A549 (cell line): ENCODE measurements around the gene RALA. TPM values are rescaled to one million over a fixed set of nuclear protein-coding genes. Genes with fewer than 3 reads are reported as not detected.

Experiments used
- ATAC-seq, 2 experiments: fragments of 200-7000 bp in 1 of 2; fragments of >200 bp in 1 of 2; cut with Nextera tagmentation in 1 of 2; cut with Tn5 transposase in 1 of 2; 3 replicates each; pipeline versions ENCODE4 v1.8.0 to v1.9.1; 2018 to 2020; ENCODE audit warnings: mild to moderate bottlenecking in 1 of 2, moderate library complexity in 1 of 2
- CTCF ChIA-PET: fragments of 300-600 bp; sonication (Branson Sonifier 250); formaldehyde crosslinking; extraction: SDS; loops from one replicate; lab custom pipeline; 2021; ENCODE audit warnings: antibody characterized with exemption, inconsistent platforms; lab: Yijun Ruan, JAX
- POLR2A ChIA-PET: fragments of 350-600 bp; formaldehyde crosslinking; extraction: SDS; loops from one replicate; lab custom pipeline; 2021; ENCODE audit warnings: antibody characterized with exemption, inconsistent platforms; lab: Yijun Ruan, JAX
- DNase-seq, 2 experiments: peaks; one replicate each; pipeline versions ENCODE4 v3.0.0 to v3.0.0-alpha.2; 2011 to 2016; ENCODE audit warnings: low read depth in 1 of 2, low spot score in 1 of 2
- FAIRE-seq: peaks from 2 replicates; lab custom pipeline; 2011; peaks lifted over from hg19 to GRCh38; lab: Jason Lieb, UNC
- H3K27ac ChIP-seq, 2 experiments: fragments of >200 bp; sonication (Bioruptor Twin); formaldehyde crosslinking; 3 replicates each; pipeline ENCODE4 v1.5.1; 2016 to 2017
- H3K4me1 ChIP-seq: fragments of >200 bp; sonication (Bioruptor Twin); formaldehyde crosslinking; 3 replicates; pipeline ENCODE4 v1.6.1; 2016
- H3K4me2 ChIP-seq: fragments of >200 bp; sonication (Bioruptor Twin); formaldehyde crosslinking; 3 replicates; pipeline ENCODE4 v1.6.1; 2016
- H3K4me3 ChIP-seq: fragments of >200 bp; sonication (Bioruptor Twin); formaldehyde crosslinking; 3 replicates; pipeline ENCODE4 v1.5.1; 2016
- H3K9me3 ChIP-seq: fragments of >200 bp; sonication (Bioruptor Twin); formaldehyde crosslinking; 3 replicates; pipeline ENCODE4 v1.6.1; 2016
- ATOH8 ChIP-seq: fragments of 250-450 bp; sonication (Bioruptor Pico); IDR thresholded peaks from 2 replicates; pipeline ENCODE4 v1.5.0; 2020; ENCODE audit warnings: low read depth, mild to moderate bottlenecking, moderate library complexity
- BHLHE40 ChIP-seq: IDR thresholded peaks from 2 replicates; pipeline ENCODE4 v1.6.1; 2012; ENCODE audit warnings: low read depth, low read length, inconsistent platforms
- CHD2 ChIP-seq: fragments of 150-350 bp; IDR thresholded peaks from 2 replicates; pipeline ENCODE4 v1.6.1; 2014; ENCODE audit warnings: low read length; ENCODE audit not compliant: partially characterized antibody
- CHD4 ChIP-seq: fragments of 200-600 bp; sonication (generic); IDR thresholded peaks from 2 replicates; pipeline ENCODE4 v1.6.1; 2016; ENCODE audit warnings: antibody characterized with exemption, mild to moderate bottlenecking, borderline replicate concordance
- E2F6 ChIP-seq: IDR thresholded peaks from 2 replicates; pipeline ENCODE4 v1.6.1; 2012; ENCODE audit warnings: low read depth, borderline replicate concordance
- ELK1 ChIP-seq: fragments of 150-350 bp; IDR thresholded peaks from 2 replicates; pipeline ENCODE4 v1.6.1; 2014; ENCODE audit warnings: low read depth, mild to moderate bottlenecking, low read length
- FOSB ChIP-seq: fragments of 250-450 bp; sonication (Bioruptor Pico); IDR thresholded peaks from 2 replicates; pipeline ENCODE4 v1.5.0; 2020; ENCODE audit warnings: mild to moderate bottlenecking, moderate library complexity
- FOXS1 ChIP-seq: fragments of 250-450 bp; sonication (Bioruptor Pico); IDR thresholded peaks from 2 replicates; pipeline ENCODE4 v1.5.0; 2020; ENCODE audit warnings: mild to moderate bottlenecking, moderate library complexity
- HES2 ChIP-seq: fragments of >200 bp; sonication (Bioruptor Twin); formaldehyde crosslinking; IDR thresholded peaks from 2 replicates; pipeline ENCODE4 v1.6.1; 2016
- HEYL ChIP-seq: fragments of 250-450 bp; sonication (Bioruptor Pico); IDR thresholded peaks from 2 replicates; pipeline ENCODE4 v1.8.0; 2021; ENCODE audit warnings: mild to moderate bottlenecking, moderate library complexity
- HMGXB4 ChIP-seq: fragments of 250-450 bp; sonication (Bioruptor Pico); IDR thresholded peaks from 2 replicates; pipeline ENCODE4 v1.5.0; 2021; ENCODE audit warnings: mild to moderate bottlenecking, moderate library complexity, borderline replicate concordance
- HOXA7 ChIP-seq: fragments of 250-450 bp; sonication (Bioruptor Pico); IDR thresholded peaks from 2 replicates; pipeline ENCODE4 v1.5.0; 2020; ENCODE audit warnings: mild to moderate bottlenecking, moderate library complexity
- HOXB13 ChIP-seq: fragments of 250-450 bp; sonication (Bioruptor Pico); IDR thresholded peaks from 2 replicates; pipeline ENCODE4 v1.5.0; 2020; ENCODE audit warnings: low read depth, mild to moderate bottlenecking, moderate library complexity
- JUN ChIP-seq, 2 experiments: fragments of >200 bp; sonication (Bioruptor Twin); formaldehyde crosslinking; IDR thresholded peaks; 2 replicates in 1 of 2; 3 replicates in 1 of 2; pipeline ENCODE4 v1.6.1; 2016 to 2017
- MAFK ChIP-seq: fragments of 450-650 bp; IDR thresholded peaks from 2 replicates; pipeline ENCODE4 v1.6.1; 2014; ENCODE audit not compliant: partially characterized antibody
- MAX ChIP-seq: IDR thresholded peaks from 2 replicates; pipeline ENCODE4 v1.6.1; 2012
- MAZ ChIP-seq: fragments of 150-350 bp; IDR thresholded peaks from 2 replicates; pipeline ENCODE4 v1.6.1; 2014; ENCODE audit warnings: antibody characterized with exemption, low read depth, low read length, borderline replicate concordance
- NPAS2 ChIP-seq: fragments of 250-450 bp; sonication (Bioruptor Pico); IDR thresholded peaks from 2 replicates; pipeline ENCODE4 v1.8.0; 2022; ENCODE audit warnings: mild to moderate bottlenecking, moderate library complexity, borderline replicate concordance
- PBX3 ChIP-seq: IDR thresholded peaks from 2 replicates; pipeline ENCODE4 v1.6.1; 2012
- RAD21 ChIP-seq, 2 experiments: fragments of >200 bp in 1 of 2; sonication (Bioruptor Twin) in 1 of 2; formaldehyde crosslinking in 1 of 2; IDR thresholded peaks in 1 of 2; conservative IDR thresholded peaks in 1 of 2; 2 replicates in 1 of 2; 3 replicates in 1 of 2; pipeline ENCODE4 v1.6.1; 2012 to 2018; ENCODE audit warnings: inconsistent platforms in 1 of 2
- SMC3 ChIP-seq: fragments of >200 bp; sonication (Bioruptor Twin); formaldehyde crosslinking; IDR thresholded peaks from 3 replicates; pipeline ENCODE4 v1.6.1; 2018; ENCODE audit warnings: inconsistent platforms
- ZSCAN20 ChIP-seq: fragments of 250-450 bp; sonication (Bioruptor Pico); IDR thresholded peaks from 2 replicates; pipeline ENCODE4 v1.8.0; 2022; ENCODE audit warnings: mild to moderate bottlenecking, moderate library complexity
- WGBS: methylation state at CpG from one replicate; pipeline ENCODE4 v1.1.6; 2017; ENCODE audit errors: missing lambda C conversion rate; 5-methylcytosine and 5-hydroxymethylcytosine counted together
- polyA plus RNA-seq, 4 experiments: library from polyadenylated mRNA; depleted of rRNA in 3 of 4; stranded (reverse); fragments of >200 nt; fragmentation: RNase III in 1 of 4; extraction: RNeasy Plus Mini Kit Qiagen cat#74134 plus additional on column Dnase treatment in 1 of 4; gene quantifications; 2 replicates in 3 of 4; 3 replicates in 1 of 4; pipeline ENCODE4 v1.2.3, GENCODE V29; 2011 to 2017

The RALA gene
- polyA plus RNA-seq, 2 of the 4 experiments (the other 2 are of a cell fraction), result 30.1 to 43.7 TPM

GRCh38 chr7:39616138-39616537, 7.2 kb upstream of the RALA start:
- 0% methylated on average over 1 of the region's 1 CpG for WGBS
- ATAC-seq, result no peak

GRCh38 chr7:39617005-39617404, 6.4 kb upstream of the RALA start:
- DNase-seq, result no peak
- Histone ChIP-seq H3K9me3 (no peaks in the 10 kb centered on the region), H3K4me3 (no peak overlapping the region), H3K4me1 (peaks cover 11% of the 10 kb centered on the region), H3K27ac (no peak overlapping the region), H3K4me2 (no peak overlapping the region)
- TF ChIP-seq HMGXB4 (CRISPR knock-in tag), result no peak
- no peak for TF ChIP-seq CHD4
- TF ChIP-seq FOSB (CRISPR knock-in tag), result no peak
- TF ChIP-seq BHLHE40, result no peak
- no peak for TF ChIP-seq E2F6
- no peak for TF ChIP-seq FOXS1 (CRISPR knock-in tag)
- TF ChIP-seq SMC3, result no peak
- no peak for TF ChIP-seq PBX3
- no peak for TF ChIP-seq RAD21 (conservative IDR thresholded peaks at IDR 0.05 in 1 of 2, IDR thresholded peaks at IDR 0.05 in 1 of 2)
- POLR2A ChIA-PET, result no interaction called here
- no peak for ATAC-seq
- CTCF ChIA-PET, result interaction anchor here (2.5 kb wide), 1 partner anchor 37 kb away, joined by 6 read pairs; no protein-coding TSS in a partner anchor
- FAIRE-seq, result no peak

More at GRCh38 chr7:39616138-39616537, 7.2 kb upstream of the RALA start:
- Histone ChIP-seq H3K27ac (no peak overlapping the region), H3K4me1 (peaks cover 6% of the 10 kb centered on the region; the same call in 2 of the 3 replicates), H3K9me3 (no peaks in the 10 kb centered on the region), H3K4me2 (no peak overlapping the region), H3K4me3 (no peak overlapping the region)
- no peak for FAIRE-seq
- ChIA-PET CTCF (interaction anchor here (2.5 kb wide), 1 partner anchor 36 kb away, joined by 6 read pairs; no protein-coding TSS in a partner anchor), POLR2A (no interaction called here)
- no peak for DNase-seq
- no peak for TF ChIP-seq NPAS2
- TF ChIP-seq ATOH8 (CRISPR knock-in tag), result no peak
- no peak for TF ChIP-seq ELK1
- no peak for TF ChIP-seq ZSCAN20 (CRISPR knock-in tag)
- TF ChIP-seq CHD4, result no peak
- no peak for TF ChIP-seq JUN (IDR thresholded peaks at IDR 0.05)
- TF ChIP-seq HOXB13 (CRISPR knock-in tag), result no peak
- no peak for TF ChIP-seq HEYL (CRISPR knock-in tag)
- TF ChIP-seq MAFK, result no peak
- TF ChIP-seq MAZ, result no peak
- TF ChIP-seq CHD2, result no peak
- no peak for TF ChIP-seq MAX
- no peak for TF ChIP-seq HES2
- no peak for TF ChIP-seq HOXA7
